C4-2B (cell line): ENCODE results near the gene TMPRSS6.

ENCODE experiments used
- H3K27ac ChIP-seq: fragments of 450-650 bp; 2 replicates; pipeline ENCODE4 v1.5.1; 2017
- CTCF ChIP-seq: fragments of 450-650 bp; conservative IDR thresholded peaks from 2 replicates; pipeline ENCODE4 v1.5.1; 2017; ENCODE audit warnings: mild to moderate bottlenecking
- ZFX ChIP-seq: fragments of 450-650 bp; IDR thresholded peaks from 2 replicates; pipeline ENCODE4 v1.6.1; 2017

The TMPRSS6 gene

GRCh38 chr22:37039466-37039865 lies 70.0 kb downstream of the TMPRSS6 start:
- no peak for TF ChIP-seq ZFX
- no peak for TF ChIP-seq CTCF
- no peak overlapping the region for H3K27ac ChIP-seq

DNA sequence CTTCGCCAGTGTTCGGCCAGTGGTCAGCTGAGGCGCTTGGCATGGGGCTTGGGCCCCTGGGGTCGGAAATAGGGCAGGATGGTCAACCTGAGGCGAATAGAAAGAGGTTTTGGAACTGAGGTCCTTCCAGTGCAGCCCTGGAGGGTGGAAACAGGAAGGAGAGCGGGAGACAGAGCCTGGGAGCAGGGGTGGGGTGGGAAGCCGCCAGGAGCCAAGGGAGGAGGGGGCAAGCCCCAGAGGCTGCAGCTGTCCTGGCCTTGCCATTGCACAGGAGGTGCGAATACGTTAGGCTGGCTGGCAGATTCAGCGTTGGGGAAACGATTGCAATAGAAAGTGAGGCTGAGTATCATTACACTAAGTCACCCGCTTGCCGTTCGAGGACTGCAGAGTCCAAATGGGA lies 71.8 kb downstream of the TMPRSS6 start:
- H3K27ac ChIP-seq, result no peak overlapping the region
- no peak for TF ChIP-seq CTCF
- no peak for TF ChIP-seq ZFX

DNA sequence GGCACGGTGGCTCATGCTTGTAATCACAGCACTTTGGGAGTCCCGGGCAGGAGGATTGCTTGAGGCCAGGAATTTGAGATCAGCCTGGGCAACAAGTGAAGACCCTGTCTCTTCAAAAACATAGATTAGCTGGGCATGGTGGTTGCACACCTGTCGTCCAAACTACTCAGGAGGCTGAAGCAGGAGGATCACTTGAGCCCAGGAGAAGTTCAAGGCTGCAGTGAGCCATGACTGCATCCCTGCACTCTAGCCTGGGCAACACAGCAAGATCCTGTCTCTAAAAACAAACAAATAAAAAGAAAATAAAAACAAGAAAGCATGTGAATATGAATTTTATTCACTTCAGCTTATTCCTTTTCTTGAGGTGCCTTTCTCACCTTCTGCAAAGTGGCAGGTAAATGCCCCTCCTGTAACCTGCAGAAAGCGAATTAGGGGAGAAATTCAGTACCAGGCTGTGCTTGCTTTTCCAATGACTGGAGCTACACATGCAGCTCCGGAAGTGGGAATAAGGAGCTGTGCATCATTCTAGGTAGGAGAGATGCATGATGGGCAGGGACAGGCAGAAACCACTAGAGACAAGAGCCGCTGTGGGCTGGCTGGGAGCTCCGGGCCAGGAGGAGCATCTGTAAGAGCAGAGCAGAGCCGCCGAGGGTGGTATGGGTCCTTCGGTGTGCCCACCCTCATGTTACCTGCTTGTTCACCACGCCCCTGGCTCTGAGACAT lies 72.7 kb downstream of the TMPRSS6 start:
- TF ChIP-seq ZFX, result no peak
- no peak for TF ChIP-seq CTCF
- no peak overlapping the region for H3K27ac ChIP-seq

DNA sequence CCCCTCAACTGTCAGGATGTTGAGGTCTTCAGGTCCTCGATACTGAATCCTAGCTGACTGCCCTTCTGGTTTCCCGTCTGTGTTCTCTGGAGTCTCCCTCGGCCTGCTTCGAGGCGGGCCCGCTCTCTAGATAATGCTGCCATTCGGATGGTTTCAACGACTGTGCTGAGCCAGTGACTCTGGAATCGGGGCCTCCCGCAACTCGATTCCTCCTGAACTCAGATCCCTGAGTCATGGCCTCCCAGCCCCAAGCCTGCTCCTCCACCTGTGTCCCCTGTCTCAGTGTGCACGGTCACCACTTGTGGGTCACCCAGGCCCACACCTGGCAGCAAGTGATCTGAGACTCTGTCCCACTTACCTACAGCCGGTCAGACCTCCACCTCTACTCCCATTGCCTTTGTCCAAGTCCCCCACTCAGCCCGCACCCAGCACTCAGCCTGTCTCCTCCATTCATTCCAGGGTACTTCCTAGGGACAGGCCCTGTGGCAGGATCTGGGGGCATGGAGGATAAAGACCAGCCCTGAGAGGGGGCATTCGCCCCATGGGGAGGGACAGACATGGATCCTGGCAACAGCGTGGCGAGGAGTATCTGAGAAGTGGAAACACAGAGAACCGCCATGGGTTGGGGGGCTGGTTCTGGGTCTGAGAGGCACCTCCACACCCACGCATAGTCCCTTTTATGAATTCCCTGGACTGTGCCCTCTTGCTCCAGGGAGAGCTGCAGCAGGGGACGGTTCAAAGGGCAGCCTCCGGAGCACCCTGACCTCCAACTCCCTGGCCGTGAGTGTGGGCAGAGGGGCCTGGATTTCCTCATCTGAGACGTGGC lies 75.7 kb downstream of the TMPRSS6 start:
- H3K27ac ChIP-seq, result no peak overlapping the region
- TF ChIP-seq ZFX (no peak), CTCF (no peak)

GRCh38 chr22:37032535-37033460 lies 76.7 kb downstream of the TMPRSS6 start:
- no peak overlapping the region for H3K27ac ChIP-seq
- no peak for TF ChIP-seq ZFX
- TF ChIP-seq CTCF, result no peak

- H3K27ac ChIP-seq, result no peak overlapping the region
Observed at GRCh38 chr22:37032134-37032534, 77.4 kb downstream of the TMPRSS6 start.

More at GRCh38 chr22:37032134-37032534, 77.4 kb downstream of the TMPRSS6 start:
- TF ChIP-seq CTCF, result no peak
- TF ChIP-seq ZFX, result no peak
